Astrocyte (in vitro differentiated cells and primary cell): Measurements from ENCODE around the gene FGGY. TPM values are rescaled to one million over a fixed set of nuclear protein-coding genes. Genes with fewer than 3 reads are reported as not detected.

Experiments used
- DNase-seq: peaks from one replicate; pipeline ENCODE4 v3.0.0-alpha.2; 2010; ENCODE audit warnings: low read depth
- FAIRE-seq: peaks from 2 replicates; lab custom pipeline; 2011; peaks lifted over from hg19 to GRCh38; lab: Jason Lieb, UNC
- H2AFZ ChIP-seq: 2 replicates; pipeline ENCODE4 v1.6.0; 2012; ENCODE audit warnings: low read depth, low read length, inconsistent platforms
- H3K27ac ChIP-seq: 2 replicates; pipeline ENCODE4 v1.5.1; 2011; ENCODE audit warnings: low read depth, low read length, inconsistent platforms
- H3K27me3 ChIP-seq: 2 replicates; pipeline ENCODE4 v1.6.0; 2011; ENCODE audit warnings: low read length, inconsistent platforms; ENCODE audit not compliant: insufficient read depth
- H3K36me3 ChIP-seq: 2 replicates; pipeline ENCODE4 v1.5.1; 2011; ENCODE audit warnings: low read length, inconsistent platforms; ENCODE audit not compliant: insufficient read depth
- H3K4me1 ChIP-seq: 2 replicates; pipeline ENCODE4 v1.5.1; 2011; ENCODE audit warnings: low read length, inconsistent platforms; ENCODE audit not compliant: insufficient read depth
- H3K4me2 ChIP-seq: 2 replicates; pipeline ENCODE4 v1.6.0; 2012; ENCODE audit warnings: low read length, inconsistent platforms
- H3K4me3 ChIP-seq: 2 replicates; pipeline ENCODE4 v1.5.1; 2011; ENCODE audit warnings: low read depth, mild to moderate bottlenecking, low read length, inconsistent platforms; ENCODE audit not compliant: insufficient read depth
- H3K79me2 ChIP-seq: 2 replicates; pipeline ENCODE4 v1.6.0; 2012; ENCODE audit warnings: mild to moderate bottlenecking, low read length, inconsistent platforms; ENCODE audit not compliant: insufficient read depth
- H3K9ac ChIP-seq: 2 replicates; pipeline ENCODE4 v1.6.0; 2012; ENCODE audit warnings: mild to moderate bottlenecking, low read length, inconsistent platforms
- H3K9me3 ChIP-seq: 2 replicates; pipeline ENCODE4 v1.5.1; 2012; ENCODE audit warnings: low read depth, mild to moderate bottlenecking, low read length, inconsistent platforms; ENCODE audit not compliant: insufficient read depth
- H4K20me1 ChIP-seq: 2 replicates; pipeline ENCODE4 v1.6.0; 2012; ENCODE audit warnings: low read length, inconsistent platforms; ENCODE audit not compliant: insufficient read depth
- H3K27ac Mint-ChIP-seq: one replicate; pipeline ENCODE4 v1.8.0; 2021; ENCODE audit warnings: mild to moderate bottlenecking, mixed read lengths; ENCODE audit not compliant: unreplicated experiment
- H3K27me3 Mint-ChIP-seq: one replicate; pipeline ENCODE4 v1.8.0; 2021; ENCODE audit warnings: low read depth, mixed read lengths; ENCODE audit not compliant: unreplicated experiment
- H3K36me3 Mint-ChIP-seq: one replicate; pipeline ENCODE4 v1.8.0; 2021; ENCODE audit warnings: low read depth, mixed read lengths; ENCODE audit not compliant: unreplicated experiment
- H3K4me1 Mint-ChIP-seq: one replicate; pipeline ENCODE4 v1.8.0; 2021; ENCODE audit warnings: low read depth, mixed read lengths; ENCODE audit not compliant: unreplicated experiment
- H3K4me3 Mint-ChIP-seq: one replicate; pipeline ENCODE4 v1.8.0; 2021; ENCODE audit warnings: mild to moderate bottlenecking, moderate library complexity, mixed read lengths; ENCODE audit not compliant: unreplicated experiment
- H3K9me3 Mint-ChIP-seq: one replicate; pipeline ENCODE4 v1.8.0; 2021; ENCODE audit warnings: mild to moderate bottlenecking, mixed read lengths; ENCODE audit not compliant: unreplicated experiment
- CTCF ChIP-seq: IDR thresholded peaks from 2 replicates; pipeline ENCODE4 v1.5.1; 2011; ENCODE audit warnings: low read depth, mild to moderate bottlenecking, inconsistent platforms, low read length, moderate library complexity; ENCODE audit not compliant: insufficient read depth
- EZH2 ChIP-seq: IDR thresholded peaks from 2 replicates; pipeline ENCODE4 v1.6.1; 2012; ENCODE audit warnings: mild to moderate bottlenecking, low read length, inconsistent platforms; ENCODE audit not compliant: insufficient read depth
- total RNA-seq: library from RNA; stranded (reverse); gene quantifications from 2 replicates; pipeline ENCODE4 v1.2.1, GENCODE V29; 2021

The FGGY gene
- total RNA-seq, 1 donor from 2014 or later = 6.8 TPM

- Mint-ChIP-seq H3K27ac (peak overlapping the region; percentile 83), H3K4me1 (peaks cover 20% of the 10 kb centered on the region), H3K4me3 (no peak overlapping the region), H3K9me3 (peaks cover 5% of the 10 kb centered on the region), H3K27me3 (no peaks in the 10 kb centered on the region), H3K36me3 (peaks cover 3% of the 10 kb centered on the region)
- Histone ChIP-seq H3K4me2 (peak overlapping the region; percentile 57), H3K27ac (peak overlapping the region; percentile 53), H3K27me3 (no peaks in the 10 kb centered on the region), H3K9ac (peak overlapping the region; percentile 38), H4K20me1 (no peaks in the 10 kb centered on the region), H3K36me3 (no peaks in the 10 kb centered on the region), H3K79me2 (no peaks in the 10 kb centered on the region), H2AFZ (no peak overlapping the region), H3K9me3 (no peaks in the 10 kb centered on the region), H3K4me1 (peaks cover 4% of the 10 kb centered on the region), H3K4me3 (no peak overlapping the region)
- TF ChIP-seq EZH2 = no peak
- no peak for TF ChIP-seq CTCF
- DNase-seq (peak; percentile 96), FAIRE-seq (no peak)
Observed at GRCh38 chr1:59367301-59368007, 70.6 kb downstream of the FGGY start.

- Mint-ChIP-seq H3K4me3 (peak overlapping the region; percentile 42), H3K27me3 (no peaks in the 10 kb centered on the region), H3K36me3 (peaks cover 3% of the 10 kb centered on the region), H3K27ac (peak overlapping the region; percentile 83), H3K9me3 (peaks cover 5% of the 10 kb centered on the region), H3K4me1 (peaks cover 20% of the 10 kb centered on the region)
- Histone ChIP-seq H3K4me2 (peak overlapping the region; percentile 19), H3K4me1 (peaks cover 4% of the 10 kb centered on the region), H4K20me1 (no peaks in the 10 kb centered on the region), H3K36me3 (no peaks in the 10 kb centered on the region), H3K27ac (peak overlapping the region; percentile 26), H3K9ac (no peak overlapping the region), H3K79me2 (no peaks in the 10 kb centered on the region), H2AFZ (no peak overlapping the region), H3K27me3 (no peaks in the 10 kb centered on the region), H3K9me3 (no peaks in the 10 kb centered on the region), H3K4me3 (no peak overlapping the region)
- FAIRE-seq (peak; percentile 68), DNase-seq (no peak)
- TF ChIP-seq CTCF (no peak), EZH2 (no peak)
Observed at GRCh38 chr1:59368008-59368670, 71.2 kb downstream of the FGGY start.
